ENCODE results near the gene SCRT2.
A peak's percentile ranks its signal among the peaks of the same experiment; 100 is the strongest.
"Not testable (repeated sequence)": the region's sequence is repeated elsewhere in the genome, so short reads cannot be mapped to it uniquely, and the experiment has no call there.

The SCRT2 gene

GRCh38 chr20:650954-651353 is 24.6 kb downstream of the SCRT2 start:
- no peak for DNase-seq

GRCh38 chr20:650281-650680 is 25.3 kb downstream of the SCRT2 start:
- DNase-seq: no peak

GRCh38 chr20:647479-648019 is 28.1 kb downstream of the SCRT2 start:
- no peak for DNase-seq

GRCh38 chr20:646868-647233 is 28.8 kb downstream of the SCRT2 start:
- no peak for DNase-seq

GRCh38 chr20:646107-646867 is 29.3 kb downstream of the SCRT2 start:
- no peak for DNase-seq

- DNase-seq: peak; percentile 72
Observed at GRCh38 chr20:645318-646106, 30.1 kb downstream of the SCRT2 start.

- DNase-seq: no peak
Observed at GRCh38 chr20:644692-645317, 30.8 kb downstream of the SCRT2 start.

GRCh38 chr20:642398-643174 is 33.0 kb downstream of the SCRT2 start:
- DNase-seq: no peak

GRCh38 chr20:642013-642397 is 33.6 kb downstream of the SCRT2 start:
- DNase-seq: not testable (repeated sequence)

GRCh38 chr20:641516-641875 is 34.1 kb downstream of the SCRT2 start:
- no peak for DNase-seq

- DNase-seq: no peak
Observed at GRCh38 chr20:640674-641515, 34.7 kb downstream of the SCRT2 start.

- DNase-seq: no peak
Observed at GRCh38 chr20:638579-638978, 37.0 kb downstream of the SCRT2 start.

- no peak for DNase-seq
Observed at GRCh38 chr20:637559-637958, 38.0 kb downstream of the SCRT2 start.

- no peak for DNase-seq
Observed at GRCh38 chr20:635893-636338, 39.7 kb downstream of the SCRT2 start.

- DNase-seq: no peak
Observed at GRCh38 chr20:635028-635892, 40.3 kb downstream of the SCRT2 start.

- DNase-seq: no peak
Observed at GRCh38 chr20:634148-634925, 41.3 kb downstream of the SCRT2 start.

GRCh38 chr20:631101-631500 is 44.5 kb downstream of the SCRT2 start:
- no peak for DNase-seq

GRCh38 chr20:626579-626978 is 49.0 kb downstream of the SCRT2 start:
- DNase-seq: no peak

GRCh38 chr20:625360-625932 is 50.2 kb downstream of the SCRT2 start:
- no peak for DNase-seq

- DNase-seq: no peak
Observed at GRCh38 chr20:623704-624103, 51.9 kb downstream of the SCRT2 start.
